IPS-18a (cell line): ENCODE data around the gene MEGF9.
A peak's percentile ranks its signal among the peaks of the same experiment; 100 is the strongest.
"Not testable (repeated sequence)": the region's sequence is repeated elsewhere in the genome, so short reads cannot be mapped to it uniquely, and the experiment has no call there.

ENCODE experiments used
- H3K27ac ChIP-seq: one replicate; pipeline ENCODE4 v1.5.1; 2013; ENCODE audit warnings: low read length
- H3K27me3 ChIP-seq: one replicate; pipeline ENCODE4 v1.6.1; 2013; ENCODE audit warnings: mild to moderate bottlenecking, low read length; ENCODE audit not compliant: control insufficient read depth, insufficient read depth
- H3K36me3 ChIP-seq: one replicate; pipeline ENCODE4 v1.6.1; 2013; ENCODE audit warnings: low read depth, low read length; ENCODE audit not compliant: control insufficient read depth
- H3K4me1 ChIP-seq: one replicate; pipeline ENCODE4 v1.6.1; 2013; ENCODE audit warnings: low read depth, low read length; ENCODE audit not compliant: control insufficient read depth
- H3K4me3 ChIP-seq: one replicate; pipeline ENCODE4 v1.5.1; 2013; ENCODE audit warnings: low read length
- H3K9ac ChIP-seq: one replicate; pipeline ENCODE4 v1.6.1; 2013; ENCODE audit warnings: mild to moderate bottlenecking, low read length, moderate library complexity
- H3K9me3 ChIP-seq: one replicate; pipeline ENCODE4 v1.6.1; 2013; ENCODE audit warnings: low read depth, low read length; ENCODE audit not compliant: control insufficient read depth

MEGF9 gene

DNA sequence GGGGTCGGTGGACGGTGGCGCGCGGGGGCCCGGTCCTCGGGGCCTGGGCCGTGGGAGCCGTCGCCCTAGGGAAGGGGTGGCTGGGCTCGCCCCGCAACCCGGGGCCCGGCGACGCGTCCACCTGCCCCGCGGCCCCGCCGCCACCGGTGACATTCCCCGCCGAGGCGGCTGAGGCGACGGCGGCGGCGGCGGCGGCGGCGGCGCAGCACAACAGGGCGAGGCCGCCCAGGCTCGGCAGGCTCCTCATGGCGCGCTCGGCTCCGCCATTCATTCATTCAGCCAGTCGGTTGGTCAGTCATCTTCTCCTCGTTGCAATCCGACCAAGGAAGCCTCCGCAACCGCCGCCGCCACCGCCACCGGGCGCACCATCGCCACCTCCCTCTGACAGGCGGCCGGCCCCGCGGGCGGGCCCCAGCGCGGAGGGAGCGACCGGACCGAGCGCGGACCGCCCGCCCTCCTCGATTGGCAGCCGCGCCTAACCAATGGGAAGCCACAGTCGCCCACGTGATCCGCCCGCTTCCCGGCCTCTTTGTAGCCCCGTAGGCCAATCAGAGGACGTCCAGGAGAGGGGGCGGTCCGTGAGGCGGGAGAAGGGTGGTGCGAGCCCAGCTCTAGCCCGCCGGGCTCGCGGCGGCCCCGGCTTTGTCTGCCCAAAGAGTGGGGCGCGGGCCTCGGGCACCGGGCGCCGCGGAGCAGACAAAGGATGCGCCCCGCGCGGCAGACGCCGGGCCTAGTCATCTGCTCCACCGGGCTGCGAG, at the start of gene MEGF9:
MEGF9 (minus strand) TSS at position 383 of the 758 bp plus-strand sequence; CDS start at position 271, 112 bp downstream.
- Histone ChIP-seq H3K9me3 (no peaks in the 10 kb centered on the region), H3K4me1 (peaks cover 9% of the 10 kb centered on the region), H3K9ac (peak within 1 kb of the TSS; percentile 82), H3K4me3 (peak within 1 kb of the TSS; percentile 74), H3K36me3 (no peaks in the 10 kb centered on the region), H3K27me3 (peaks cover 27% of the 10 kb centered on the region), H3K27ac (no peak within 1 kb of the TSS)

DNA sequence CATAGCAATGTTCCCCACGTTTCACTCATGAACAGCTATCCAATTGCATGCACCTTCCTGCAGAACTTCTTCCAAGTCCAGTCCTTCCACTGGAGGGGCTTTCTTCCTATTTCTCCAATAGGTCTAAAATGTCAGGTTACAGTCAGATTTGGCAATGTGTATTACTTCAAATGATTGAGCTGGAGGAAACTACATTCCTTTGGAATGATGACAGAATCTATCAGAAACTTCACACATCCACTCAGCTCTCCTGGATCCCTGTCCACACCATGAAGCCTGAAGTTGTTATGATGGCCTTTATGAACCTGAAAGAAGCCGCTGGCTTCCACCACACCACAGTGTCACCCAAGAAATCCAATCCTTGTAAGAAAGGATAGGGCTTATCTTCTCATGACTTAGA, 46.7 kb upstream of the MEGF9 start:
- Histone ChIP-seq H3K9ac (no peak overlapping the region), H3K4me1 (no peaks in the 10 kb centered on the region), H3K27ac (no peak overlapping the region), H3K4me3 (no peak overlapping the region), H3K36me3 (peaks cover 34% of the 10 kb centered on the region), H3K9me3 (no peaks in the 10 kb centered on the region), H3K27me3 (no peaks in the 10 kb centered on the region)

DNA sequence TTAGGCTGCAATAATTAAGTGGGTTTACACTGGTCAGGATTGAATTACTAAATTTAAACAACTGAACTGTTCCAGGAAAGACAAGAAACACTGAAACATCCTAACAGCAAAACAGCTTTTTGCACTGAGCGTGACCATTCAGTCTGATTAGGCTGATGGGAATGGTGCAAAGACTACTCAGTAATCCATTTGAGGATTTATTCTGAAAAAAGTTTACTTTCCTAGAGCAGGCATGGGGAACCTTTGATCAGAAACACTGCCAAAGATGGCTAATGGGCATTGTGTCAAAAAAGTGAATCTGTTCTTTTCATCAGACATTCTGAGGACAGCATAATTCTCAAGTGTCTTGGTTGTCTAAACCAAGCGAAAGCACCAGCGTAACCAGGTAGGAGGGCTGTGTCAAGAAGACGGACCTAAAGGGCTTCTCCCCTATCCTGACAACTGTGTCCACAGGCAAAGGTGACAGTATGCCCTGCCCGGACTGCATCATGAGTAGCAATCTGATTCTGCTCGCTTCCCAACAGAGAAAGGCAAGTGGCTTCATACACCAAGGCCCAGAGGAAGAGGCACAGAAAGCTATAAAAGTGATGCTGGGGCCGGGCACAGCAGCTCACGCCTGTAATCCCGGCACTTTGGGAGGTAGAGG, 45.6 kb upstream of the MEGF9 start:
- Histone ChIP-seq H3K9ac (no peak overlapping the region), H3K4me3 (no peak overlapping the region), H3K27me3 (no peaks in the 10 kb centered on the region), H3K27ac (no peak overlapping the region), H3K9me3 (no peaks in the 10 kb centered on the region), H3K4me1 (no peaks in the 10 kb centered on the region), H3K36me3 (peaks cover 34% of the 10 kb centered on the region)

DNA sequence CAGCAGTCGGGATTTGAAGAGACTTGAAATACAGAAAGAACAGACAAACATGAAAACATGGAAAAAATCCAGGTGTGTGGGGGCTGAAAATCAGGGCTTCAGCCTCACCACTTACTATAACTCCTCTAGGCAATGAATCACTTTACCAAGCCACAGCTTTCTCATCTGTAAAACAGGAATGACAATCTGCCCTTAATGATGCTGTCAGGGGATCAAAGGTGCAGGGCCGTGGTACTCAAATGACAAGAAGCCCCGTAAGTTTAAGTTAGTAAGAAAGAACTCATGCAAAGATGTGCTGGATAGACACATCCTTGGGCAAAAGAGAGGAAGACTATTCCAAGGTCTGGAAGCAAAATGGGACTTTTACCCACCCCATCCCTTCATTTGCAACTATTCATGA, 44.3 kb upstream of the MEGF9 start:
- no peak overlapping the region for H3K27ac ChIP-seq
- H3K9ac ChIP-seq, result no peak overlapping the region
- H3K4me3 ChIP-seq, result no peak overlapping the region
- H3K9me3 ChIP-seq, result no peaks in the 10 kb centered on the region
- peaks cover 21% of the 10 kb centered on the region for H3K36me3 ChIP-seq
- no peaks in the 10 kb centered on the region for H3K4me1 ChIP-seq
- no peaks in the 10 kb centered on the region for H3K27me3 ChIP-seq

DNA sequence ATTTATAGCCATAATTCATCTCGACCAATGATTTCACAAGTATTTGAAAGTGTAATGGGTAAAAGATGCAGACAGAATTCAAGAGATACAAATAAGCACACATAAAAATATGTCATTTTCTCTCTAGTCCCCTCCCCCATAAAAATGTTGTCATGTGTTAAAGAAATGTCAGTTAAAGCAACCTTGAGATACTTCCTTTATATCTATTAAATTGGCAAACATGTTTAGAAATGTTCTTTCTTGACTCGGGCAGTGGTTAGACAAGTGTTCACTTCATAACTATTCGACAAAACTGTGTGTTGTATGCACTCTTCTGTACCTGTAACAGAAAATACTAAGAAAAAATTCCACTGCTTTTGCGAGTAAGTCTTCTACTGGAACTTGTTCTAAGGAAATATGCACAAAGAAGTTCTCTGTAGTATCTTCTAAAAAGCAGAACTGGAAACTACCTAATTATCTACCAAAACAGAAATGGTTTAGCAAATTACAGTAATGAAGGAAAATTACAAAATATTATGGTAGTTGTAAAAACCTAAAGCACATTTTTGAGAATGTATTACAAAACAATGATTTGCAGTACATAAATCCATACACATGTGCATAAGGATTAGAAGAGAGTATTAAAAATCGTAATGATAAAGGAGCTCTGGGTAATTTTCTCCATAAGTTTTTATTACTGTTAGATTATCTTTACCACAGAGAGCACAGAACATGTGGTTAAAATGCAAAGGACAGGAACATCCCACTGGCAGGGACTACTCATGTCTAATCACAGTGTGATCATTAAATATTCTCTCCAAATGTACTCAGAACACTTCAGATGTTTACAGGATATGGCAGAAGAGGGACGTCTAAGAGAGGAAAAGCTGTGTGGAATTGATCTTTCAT, 43.0 kb upstream of the MEGF9 start:
- H3K4me3 ChIP-seq, result no peak overlapping the region
- H3K27ac ChIP-seq, result no peak overlapping the region
- no peaks in the 10 kb centered on the region for H3K4me1 ChIP-seq
- H3K27me3 ChIP-seq, result no peaks in the 10 kb centered on the region
- peaks cover 10% of the 10 kb centered on the region for H3K36me3 ChIP-seq
- H3K9ac ChIP-seq, result no peak overlapping the region
- H3K9me3 ChIP-seq, result no peaks in the 10 kb centered on the region

DNA sequence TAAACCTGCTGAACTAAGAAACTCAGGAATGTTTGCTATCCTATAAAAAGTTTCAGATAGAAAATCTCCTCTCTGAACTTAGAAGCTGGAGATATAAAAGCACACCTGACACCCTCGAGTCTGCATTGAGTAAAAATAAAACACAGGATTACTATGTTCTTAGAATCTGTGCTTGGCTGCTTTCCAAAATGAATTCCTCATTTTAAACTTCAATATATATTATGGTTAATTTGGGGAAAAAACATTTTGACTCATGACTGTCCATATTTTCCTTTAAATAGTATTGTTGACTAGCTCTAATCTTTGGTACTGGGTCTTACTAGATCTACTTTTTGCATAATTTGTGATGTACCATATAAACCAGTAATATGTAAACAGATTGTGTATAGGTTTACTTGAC, 42.3 kb upstream of the MEGF9 start:
- Histone ChIP-seq H3K4me3 (no peak overlapping the region), H3K36me3 (peaks cover 8% of the 10 kb centered on the region), H3K9ac (no peak overlapping the region), H3K4me1 (no peaks in the 10 kb centered on the region), H3K27ac (no peak overlapping the region), H3K9me3 (no peaks in the 10 kb centered on the region), H3K27me3 (no peaks in the 10 kb centered on the region)

GRCh38 chr9:120755810-120756434, 41.7 kb upstream of the MEGF9 start:
- Histone ChIP-seq H3K36me3 (peaks cover 1% of the 10 kb centered on the region), H3K4me3 (no peak overlapping the region), H3K27me3 (no peaks in the 10 kb centered on the region), H3K9me3 (no peaks in the 10 kb centered on the region), H3K27ac (no peak overlapping the region), H3K9ac (no peak overlapping the region), H3K4me1 (no peaks in the 10 kb centered on the region)

- Histone ChIP-seq H3K27ac (no peak overlapping the region), H3K9me3 (no peaks in the 10 kb centered on the region), H3K4me3 (no peak overlapping the region), H3K27me3 (no peaks in the 10 kb centered on the region), H3K9ac (no peak overlapping the region), H3K4me1 (no peaks in the 10 kb centered on the region), H3K36me3 (no peaks in the 10 kb centered on the region)
Measured at GRCh38 chr9:120755044-120755443, 40.8 kb upstream of the MEGF9 start.

- no peaks in the 10 kb centered on the region for H3K36me3 ChIP-seq
- no peaks in the 10 kb centered on the region for H3K9me3 ChIP-seq
- H3K27ac ChIP-seq, result no peak overlapping the region
- H3K4me3 ChIP-seq, result no peak overlapping the region
- H3K4me1 ChIP-seq, result no peaks in the 10 kb centered on the region
- H3K27me3 ChIP-seq, result no peaks in the 10 kb centered on the region
- H3K9ac ChIP-seq, result no peak overlapping the region
Measured at GRCh38 chr9:120750421-120750820, 36.2 kb upstream of the MEGF9 start.

- not testable (repeated sequence) for H3K4me3 ChIP-seq, H3K27me3 ChIP-seq, H3K9ac ChIP-seq, H3K36me3 ChIP-seq, H3K9me3 ChIP-seq, H3K4me1 ChIP-seq, H3K27ac ChIP-seq
Measured at GRCh38 chr9:120746366-120746765, 32.1 kb upstream of the MEGF9 start.

DNA sequence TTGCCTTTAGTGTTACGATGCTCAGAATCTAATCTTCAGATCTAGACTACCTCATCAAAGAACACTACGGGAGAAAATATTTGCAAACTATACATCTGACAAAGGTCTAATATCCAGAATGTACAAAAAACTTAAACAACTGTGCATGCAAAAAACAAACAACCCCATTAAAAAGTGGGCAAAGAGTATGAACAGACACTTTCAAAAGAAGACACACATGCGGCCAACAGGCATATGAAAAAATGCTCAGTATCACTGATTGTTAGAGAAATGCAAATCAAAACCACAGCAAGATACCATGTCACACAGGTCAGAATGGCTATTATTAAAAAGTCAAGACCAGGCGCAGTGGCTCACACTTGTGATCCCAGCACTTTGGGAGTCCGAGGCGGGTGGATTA, 31.0 kb upstream of the MEGF9 start:
- Histone ChIP-seq H3K4me1 (no peaks in the 10 kb centered on the region), H3K9me3 (no peaks in the 10 kb centered on the region), H3K27me3 (no peaks in the 10 kb centered on the region), H3K27ac (no peak overlapping the region), H3K36me3 (no peaks in the 10 kb centered on the region), H3K9ac (no peak overlapping the region), H3K4me3 (no peak overlapping the region)
